NCI-H1694 (cell line): ENCODE results near the gene PRPS1.
"Not testable (repeated sequence)": the region's sequence is repeated elsewhere in the genome, so short reads cannot be mapped to it uniquely, and the experiment has no call there.

Experiments
- DNase-seq: peaks from one replicate; lab custom pipeline; 2025; lab: John Stamatoyannopoulos, UW

The PRPS1 gene

GRCh38 chrX:107675365-107675654, 47.0 kb downstream of the PRPS1 start:
- no peak for DNase-seq

GRCh38 chrX:107675823-107676555, 47.7 kb downstream of the PRPS1 start:
- peak; percentile 21 for DNase-seq

DNA sequence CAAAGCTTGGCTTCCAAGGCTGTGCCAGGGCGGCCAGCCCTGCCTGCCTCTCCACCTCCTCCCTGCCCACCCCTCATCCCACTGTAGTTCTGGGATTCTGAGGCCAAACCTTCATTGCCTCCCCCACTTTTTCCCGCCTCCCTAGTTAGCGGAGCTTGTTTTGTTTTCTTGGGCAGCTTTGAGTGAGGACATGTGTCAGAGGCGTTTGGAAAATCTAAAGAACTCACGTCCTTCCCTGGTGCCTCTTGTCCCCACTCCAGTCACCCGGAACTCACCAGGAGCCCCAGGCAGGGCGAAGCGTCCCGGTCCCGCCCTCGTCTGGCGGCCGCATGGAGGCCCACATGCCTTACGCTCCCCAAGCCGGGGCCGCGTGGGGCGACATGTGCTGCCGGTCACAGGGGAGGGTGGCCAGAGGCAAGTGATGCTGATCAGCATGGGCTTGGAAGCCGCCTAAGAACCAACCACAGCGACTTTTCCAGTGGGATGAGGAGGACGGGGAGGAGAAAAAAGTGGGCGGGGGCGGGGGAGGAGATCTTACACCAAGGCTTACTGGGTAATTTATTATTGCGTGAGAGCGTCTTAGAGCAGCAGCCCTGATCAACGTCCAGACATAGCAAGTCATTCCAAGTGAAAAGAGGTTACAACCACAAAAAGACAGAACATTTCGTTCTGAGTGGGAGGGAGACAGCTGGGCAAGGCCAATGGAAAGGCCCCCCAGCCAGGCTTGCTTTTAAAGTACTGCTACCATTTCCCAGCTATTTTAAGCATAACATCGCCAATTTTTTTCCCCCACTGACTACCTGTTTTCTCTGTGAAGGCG, 48.5 kb downstream of the PRPS1 start:
- peak; percentile 41 for DNase-seq

DNA sequence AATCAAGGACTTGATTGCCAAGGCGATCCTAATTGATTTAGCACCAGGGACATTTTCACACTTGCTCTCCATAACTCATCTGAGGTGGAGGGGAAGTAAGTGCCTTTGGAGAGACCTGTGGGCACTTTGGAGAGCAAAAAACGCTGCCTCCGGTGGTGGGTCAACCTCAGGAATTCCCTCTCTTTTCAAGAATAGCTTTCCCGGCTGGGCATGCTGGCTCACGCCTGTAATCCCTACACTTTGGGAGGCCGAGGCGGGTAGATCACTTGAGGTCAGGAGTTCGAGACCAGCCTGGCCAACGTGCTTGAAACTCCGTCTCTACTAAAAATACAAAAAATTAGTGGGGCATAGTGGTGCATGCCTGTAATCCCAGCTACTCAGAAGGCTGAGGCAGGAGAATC, 49.2 kb downstream of the PRPS1 start:
- DNase-seq = no peak

DNA sequence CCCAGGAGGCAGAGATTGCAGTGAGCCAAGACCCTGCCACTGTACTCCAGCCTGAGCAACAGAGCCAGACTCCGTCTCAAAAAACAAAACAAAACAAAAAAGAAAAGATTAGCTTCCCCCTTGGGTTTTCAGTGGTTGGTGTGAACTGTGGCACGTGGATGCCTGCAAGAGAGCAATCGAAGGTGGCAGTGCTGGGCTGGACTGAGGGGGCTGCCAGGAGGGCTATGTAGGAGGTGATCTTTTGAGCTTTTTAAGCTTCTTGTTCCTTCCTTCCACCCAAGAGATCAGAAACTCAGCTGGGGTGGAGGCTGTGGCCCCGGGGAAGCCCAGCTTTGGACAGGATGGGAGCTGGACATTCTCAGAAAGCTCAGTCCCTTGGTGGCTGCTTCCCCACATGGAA, 49.6 kb downstream of the PRPS1 start:
- no peak for DNase-seq

DNA sequence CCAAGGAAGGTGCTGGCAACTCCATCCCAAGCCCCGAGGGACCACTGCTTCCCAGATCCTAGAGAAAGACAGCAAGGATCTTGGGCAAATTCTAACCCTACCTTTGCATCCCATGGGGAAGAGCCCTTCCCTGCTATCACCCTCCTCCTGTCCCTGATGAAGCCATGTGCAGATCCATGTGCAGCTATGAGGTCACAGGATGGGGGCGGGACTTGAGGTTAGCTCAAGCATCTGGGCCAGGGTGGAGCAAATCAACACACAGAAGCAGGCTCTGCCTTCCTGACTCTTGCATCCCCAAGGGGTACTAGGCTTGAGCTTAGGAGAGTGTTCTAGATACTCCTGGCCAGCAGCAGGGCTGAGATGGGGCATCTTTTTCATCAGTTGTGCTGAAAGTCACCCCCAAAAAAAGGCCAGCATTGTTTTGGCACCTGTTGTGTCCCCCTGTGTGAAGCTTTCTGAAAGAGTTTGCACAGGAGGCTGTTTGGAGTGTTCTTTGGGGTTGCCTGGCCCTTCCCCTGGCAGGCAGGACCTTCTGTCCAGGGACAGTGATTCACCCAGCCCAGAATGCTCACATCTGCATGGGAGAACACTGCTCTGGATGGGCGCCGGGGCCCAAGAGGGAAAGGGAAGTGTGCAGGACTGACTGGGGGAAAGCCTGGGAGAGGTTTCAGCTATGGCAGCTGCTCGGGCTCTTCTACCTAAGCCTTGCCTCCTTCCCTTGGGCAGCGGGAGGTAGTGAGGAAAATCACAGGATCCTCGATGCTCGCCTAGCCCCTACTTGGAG, 50.8 kb downstream of the PRPS1 start:
- DNase-seq = no peak

GRCh38 chrX:107682256-107682655, 53.9 kb downstream of the PRPS1 start:
- no peak for DNase-seq

DNA sequence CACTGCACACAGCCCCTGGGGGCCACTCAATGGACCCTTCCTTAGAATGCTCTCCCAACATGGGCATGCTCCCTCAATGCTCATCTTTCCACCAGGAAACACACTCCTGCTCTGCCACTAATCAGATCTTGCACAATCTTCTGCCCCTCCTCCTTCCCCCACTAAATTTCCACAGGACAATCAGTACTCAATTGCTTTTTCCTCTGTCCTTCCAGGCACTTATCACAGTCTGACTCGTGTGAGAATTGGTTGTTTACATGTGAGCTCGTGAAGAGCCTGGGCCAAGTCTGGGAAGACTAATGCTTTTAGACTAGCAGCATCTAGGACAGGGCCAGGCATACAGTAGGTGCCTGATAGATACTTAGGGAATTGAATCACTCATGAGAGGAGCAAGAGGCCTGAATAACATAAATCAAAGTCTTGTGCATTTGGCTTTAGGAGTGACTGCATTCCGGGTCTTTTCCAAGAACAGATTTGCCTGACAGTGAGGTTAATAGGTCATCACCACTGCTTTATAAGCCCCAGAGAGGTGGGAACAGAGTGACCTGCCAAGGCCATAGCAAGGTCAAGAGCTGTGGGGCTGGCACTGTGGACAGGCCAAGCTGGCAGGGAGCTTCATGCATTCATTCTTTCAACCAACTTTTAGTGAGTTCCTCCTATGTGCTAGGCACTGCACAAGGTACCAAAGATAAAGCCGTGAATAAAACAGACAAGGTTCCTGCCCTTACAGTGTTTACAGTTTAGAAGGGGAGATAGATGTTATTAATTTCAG, 55.0 kb downstream of the PRPS1 start:
- DNase-seq = no peak

GRCh38 chrX:107683931-107684330, 55.6 kb downstream of the PRPS1 start:
- DNase-seq = no peak

DNA sequence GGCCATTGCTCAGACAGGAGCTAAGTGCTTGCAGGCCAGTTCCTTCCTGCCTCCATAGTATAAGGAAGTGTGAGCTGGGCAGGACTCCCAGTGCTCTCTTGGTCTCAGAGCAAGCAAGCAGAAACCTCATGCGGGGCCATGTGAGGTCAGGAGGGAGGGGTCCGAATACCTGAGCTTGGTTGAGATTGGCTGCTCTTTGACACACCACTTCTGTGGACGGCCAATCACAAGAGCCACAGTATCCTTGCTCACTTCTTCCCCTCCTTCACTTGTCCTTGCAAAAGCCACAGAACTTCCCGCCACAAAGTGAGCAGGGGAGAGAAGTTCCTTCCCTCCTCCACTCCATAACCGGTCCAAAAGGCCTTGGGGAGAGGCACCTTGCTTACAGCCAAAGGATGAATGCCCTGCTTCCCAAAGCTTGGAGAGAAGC, 56.7 kb downstream of the PRPS1 start:
- DNase-seq = no peak

GRCh38 chrX:107685586-107685985, 57.3 kb downstream of the PRPS1 start:
- not testable (repeated sequence) for DNase-seq

- no peak for DNase-seq
These were observed 57.7 kb downstream of the PRPS1 start for GRCh38 chrX:107686026-107686425.

DNA sequence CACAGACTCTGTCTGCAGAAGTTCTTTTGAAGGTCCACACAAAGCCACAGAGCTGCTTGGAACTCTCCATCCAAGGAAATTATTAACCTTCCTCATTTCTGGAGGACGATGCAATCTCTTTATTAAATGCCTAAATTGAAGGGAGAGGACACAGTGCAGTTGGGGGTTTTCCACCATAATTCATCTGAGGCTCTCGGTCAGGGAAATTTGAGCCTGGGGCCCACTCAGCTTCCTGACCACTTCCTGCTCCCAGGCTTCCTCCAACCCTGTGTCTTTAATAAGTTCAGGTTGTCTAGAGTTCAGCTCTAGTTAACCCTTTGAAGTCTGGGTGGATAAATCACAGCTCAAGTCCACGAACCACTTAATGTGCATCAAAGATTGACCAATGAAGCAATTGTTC, 58.5 kb downstream of the PRPS1 start:
- DNase-seq = no peak

- no peak for DNase-seq
These were observed 59.1 kb downstream of the PRPS1 start for GRCh38 chrX:107687445-107687844.

DNA sequence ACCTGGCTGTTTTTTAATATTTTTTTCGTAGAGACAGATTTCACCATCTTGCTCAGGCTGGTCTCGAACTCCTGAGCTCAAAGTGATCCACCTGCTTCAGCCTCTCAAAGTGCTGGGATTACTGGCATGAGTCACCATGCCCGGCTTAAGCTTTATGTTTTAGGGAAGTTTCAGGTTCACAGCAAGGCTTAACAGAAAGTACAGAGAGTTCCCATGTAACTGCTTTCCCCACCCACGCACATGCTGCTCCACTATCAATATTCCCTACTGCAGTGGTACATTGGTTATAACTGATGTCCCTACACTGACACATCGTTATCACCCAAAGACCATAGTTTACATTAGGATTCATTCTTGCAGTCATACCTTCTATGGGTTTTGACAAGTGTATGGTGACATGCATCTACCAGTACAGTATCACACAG, 62.7 kb downstream of the PRPS1 start:
- no peak for DNase-seq

GRCh38 chrX:107699616-107700015, 71.3 kb downstream of the PRPS1 start:
- DNase-seq = no peak

GRCh38 chrX:107700317-107700774, 72.0 kb downstream of the PRPS1 start:
- DNase-seq = no peak
